Neural cell (in vitro differentiated cells): Measurements from ENCODE around the gene SUMO3. TPM values are rescaled to one million over a fixed set of nuclear protein-coding genes. Genes with fewer than 3 reads are reported as not detected.

ENCODE experiments used
- H2AFZ ChIP-seq: fragments of 200-600, 300-800 bp; sonication (generic), shearing (Covaris generic); 2 replicates; pipeline ENCODE4 v1.6.0; 2014; ENCODE audit warnings: low read depth, mild to moderate bottlenecking, antibody characterized with exemption, low read length, moderate library complexity
- H3F3A ChIP-seq: fragments of 200-600 bp; shearing (Covaris generic); 2 replicates; pipeline ENCODE4 v1.6.1; 2016; ENCODE audit warnings: mild to moderate bottlenecking, moderate library complexity, mixed read lengths, antibody characterized with exemption, low read length; ENCODE audit not compliant: insufficient read depth, poor library complexity, severe bottlenecking
- H3K27ac ChIP-seq: fragments of 200-600, 300-800 bp; sonication (generic), shearing (Covaris generic); 2 replicates; pipeline ENCODE4 v1.5.1; 2014; ENCODE audit warnings: mild to moderate bottlenecking, low read length, moderate library complexity
- H3K27me3 ChIP-seq: fragments of 300-800, 200-600 bp; sonication (generic), shearing (Covaris generic); 2 replicates; pipeline ENCODE4 v1.6.0; 2014; ENCODE audit warnings: mild to moderate bottlenecking, low read depth, low read length, moderate library complexity; ENCODE audit not compliant: insufficient read depth
- H3K36me3 ChIP-seq: fragments of 300-800, 200-600 bp; sonication (generic), shearing (Covaris generic); 2 replicates; pipeline ENCODE4 v1.5.1; 2014; ENCODE audit warnings: mild to moderate bottlenecking, antibody characterized with exemption, low read length, moderate library complexity; ENCODE audit not compliant: insufficient read depth
- H3K4me2 ChIP-seq: fragments of 300-800, 200-600 bp; sonication (generic), shearing (Covaris generic); 2 replicates; pipeline ENCODE4 v1.6.0; 2014; ENCODE audit warnings: mild to moderate bottlenecking, low read length
- H3K4me3 ChIP-seq: fragments of 300-800, 200-600 bp; sonication (generic), shearing (Covaris generic); 2 replicates; pipeline ENCODE4 v1.5.1; 2014; ENCODE audit warnings: mild to moderate bottlenecking, low read length, moderate library complexity
- H3K79me2 ChIP-seq: fragments of 200-600 bp; shearing (Covaris generic); replicated peaks from 2 replicates; pipeline ENCODE4 v1.6.0; 2014; ENCODE audit warnings: mild to moderate bottlenecking, low read length, moderate library complexity; ENCODE audit not compliant: insufficient read depth
- H3K9ac ChIP-seq: fragments of 300-800, 200-600 bp; sonication (generic), shearing (Covaris generic); 2 replicates; pipeline ENCODE4 v1.6.1; 2016; ENCODE audit warnings: mild to moderate bottlenecking, low read length, mixed read lengths
- H3K9me2 ChIP-seq: fragments of 200-600 bp; shearing (Covaris generic); 2 replicates; pipeline ENCODE4 v1.6.1; 2016; ENCODE audit warnings: mild to moderate bottlenecking, low read length, mixed read lengths; ENCODE audit not compliant: insufficient read depth
- H3K9me3 ChIP-seq: fragments of 200-600, 300-800 bp; sonication (generic), shearing (Covaris generic); 2 replicates; pipeline ENCODE4 v1.6.1; 2016; ENCODE audit warnings: mild to moderate bottlenecking, mixed run types, low read length, moderate library complexity, mixed read lengths
- H4K20me1 ChIP-seq: fragments of 200-600 bp; shearing (Covaris generic); 2 replicates; pipeline ENCODE4 v1.6.1; 2016; ENCODE audit warnings: mild to moderate bottlenecking, mixed run types; ENCODE audit not compliant: insufficient read depth
- EP300 ChIP-seq: fragments of 450-650 bp; conservative IDR thresholded peaks from 2 replicates; pipeline ENCODE4 v1.6.1; 2014; ENCODE audit warnings: antibody characterized with exemption, mild to moderate bottlenecking, moderate library complexity; ENCODE audit not compliant: poor library complexity, severe bottlenecking
- EZH2 ChIP-seq: fragments of 200-600, 300-800 bp; shearing (Covaris generic), sonication (generic); IDR thresholded peaks from 2 replicates; pipeline ENCODE4 v1.6.1; 2014; ENCODE audit warnings: antibody characterized with exemption, low read length, borderline replicate concordance, mild to moderate bottlenecking; ENCODE audit not compliant: insufficient read depth, poor library complexity, severe bottlenecking
- MXI1 ChIP-seq: fragments of 450-650 bp; conservative IDR thresholded peaks from 2 replicates; pipeline ENCODE4 v1.6.1; 2014; ENCODE audit warnings: antibody characterized with exemption, mild to moderate bottlenecking; ENCODE audit not compliant: poor library complexity, severe bottlenecking
- POLR2AphosphoS5 ChIP-seq: IDR thresholded peaks from 2 replicates; pipeline ENCODE4 v1.6.1; 2012
- RAD21 ChIP-seq: fragments of 450-650 bp; conservative IDR thresholded peaks from 2 replicates; pipeline ENCODE4 v1.6.1; 2014; ENCODE audit warnings: antibody characterized with exemption, mild to moderate bottlenecking, moderate library complexity
- SMC3 ChIP-seq: fragments of 450-650 bp; conservative IDR thresholded peaks from 2 replicates; pipeline ENCODE4 v1.6.1; 2014; ENCODE audit warnings: antibody characterized with exemption, mild to moderate bottlenecking, moderate library complexity; ENCODE audit not compliant: poor library complexity
- TAF1 ChIP-seq: IDR thresholded peaks from 2 replicates; pipeline ENCODE4 v1.6.1; 2012; ENCODE audit warnings: low read depth
- polyA plus RNA-seq: library from polyadenylated mRNA; depleted of rRNA; stranded (reverse); fragments of >200 nt; gene quantifications from 2 replicates; pipeline ENCODE4 v1.2.3, GENCODE V29; 2014
- TF ChIP-seq, protein P1 (sequence below): IDR thresholded peaks from 2 replicates; pipeline ENCODE4 v1.6.1; 2012; ENCODE audit warnings: borderline replicate concordance
- TF ChIP-seq, protein P2 (sequence below): fragments of 450-650 bp; IDR thresholded peaks from 2 replicates; pipeline ENCODE4 v1.5.1; 2014; ENCODE audit warnings: antibody characterized with exemption, mild to moderate bottlenecking, moderate library complexity; ENCODE audit not compliant: poor library complexity, severe bottlenecking

The SUMO3 gene
- polyA plus RNA-seq, 1 donor from 2014 or later, result 113 TPM

DNA sequence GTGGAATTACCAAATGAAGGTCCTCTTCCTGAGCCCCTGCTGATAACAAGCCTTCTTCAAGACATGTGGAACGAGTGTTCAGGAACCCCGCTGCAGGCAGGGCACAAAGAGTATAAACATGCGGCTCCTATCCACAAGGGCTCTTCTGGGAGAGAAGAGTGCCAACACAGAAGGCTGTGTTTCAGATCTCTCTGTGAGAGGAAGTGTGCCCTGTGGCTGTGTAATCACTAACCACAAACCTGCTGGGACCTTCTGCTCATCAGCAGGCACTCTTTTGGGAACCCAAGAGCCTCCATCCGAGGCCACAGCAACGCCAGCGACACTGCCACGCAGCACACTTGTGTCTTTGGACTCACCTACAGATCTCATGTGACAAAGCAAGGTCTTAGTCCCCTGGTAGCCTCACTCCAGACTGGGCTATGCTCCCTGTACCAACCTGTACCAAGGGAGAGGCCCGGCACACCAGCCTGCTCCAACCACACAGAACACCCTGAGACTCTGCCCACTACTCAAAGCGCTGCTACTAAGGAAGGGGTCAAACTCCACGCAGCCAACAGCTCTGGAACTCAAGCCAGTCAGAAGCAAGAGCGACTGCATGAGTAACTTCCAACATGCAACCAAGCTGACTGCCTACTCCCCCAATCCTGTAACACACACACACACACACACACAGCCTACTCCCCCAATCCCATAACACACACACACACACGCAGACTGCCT is 47.9 kb upstream of the SUMO3 start:
- Histone ChIP-seq H3K4me3 (no peak overlapping the region), H3K36me3 (no peaks in the 10 kb centered on the region), H3K9me3 (no peaks in the 10 kb centered on the region), H3K9ac (no peak overlapping the region), H3K4me2 (no peak overlapping the region), H3K9me2 (no peaks in the 10 kb centered on the region), H4K20me1 (peaks cover 58% of the 10 kb centered on the region), H2AFZ (no peak overlapping the region), H3K27ac (no peak overlapping the region), H3K79me2 (peaks cover 81% of the 10 kb centered on the region), H3K27me3 (no peaks in the 10 kb centered on the region), H3F3A (no peaks in the 10 kb centered on the region)
- no peak for TF ChIP-seq RAD21
- TF ChIP-seq EP300, result no peak
- TF ChIP-seq MXI1, result no peak
- TF ChIP-seq, protein P1, sequence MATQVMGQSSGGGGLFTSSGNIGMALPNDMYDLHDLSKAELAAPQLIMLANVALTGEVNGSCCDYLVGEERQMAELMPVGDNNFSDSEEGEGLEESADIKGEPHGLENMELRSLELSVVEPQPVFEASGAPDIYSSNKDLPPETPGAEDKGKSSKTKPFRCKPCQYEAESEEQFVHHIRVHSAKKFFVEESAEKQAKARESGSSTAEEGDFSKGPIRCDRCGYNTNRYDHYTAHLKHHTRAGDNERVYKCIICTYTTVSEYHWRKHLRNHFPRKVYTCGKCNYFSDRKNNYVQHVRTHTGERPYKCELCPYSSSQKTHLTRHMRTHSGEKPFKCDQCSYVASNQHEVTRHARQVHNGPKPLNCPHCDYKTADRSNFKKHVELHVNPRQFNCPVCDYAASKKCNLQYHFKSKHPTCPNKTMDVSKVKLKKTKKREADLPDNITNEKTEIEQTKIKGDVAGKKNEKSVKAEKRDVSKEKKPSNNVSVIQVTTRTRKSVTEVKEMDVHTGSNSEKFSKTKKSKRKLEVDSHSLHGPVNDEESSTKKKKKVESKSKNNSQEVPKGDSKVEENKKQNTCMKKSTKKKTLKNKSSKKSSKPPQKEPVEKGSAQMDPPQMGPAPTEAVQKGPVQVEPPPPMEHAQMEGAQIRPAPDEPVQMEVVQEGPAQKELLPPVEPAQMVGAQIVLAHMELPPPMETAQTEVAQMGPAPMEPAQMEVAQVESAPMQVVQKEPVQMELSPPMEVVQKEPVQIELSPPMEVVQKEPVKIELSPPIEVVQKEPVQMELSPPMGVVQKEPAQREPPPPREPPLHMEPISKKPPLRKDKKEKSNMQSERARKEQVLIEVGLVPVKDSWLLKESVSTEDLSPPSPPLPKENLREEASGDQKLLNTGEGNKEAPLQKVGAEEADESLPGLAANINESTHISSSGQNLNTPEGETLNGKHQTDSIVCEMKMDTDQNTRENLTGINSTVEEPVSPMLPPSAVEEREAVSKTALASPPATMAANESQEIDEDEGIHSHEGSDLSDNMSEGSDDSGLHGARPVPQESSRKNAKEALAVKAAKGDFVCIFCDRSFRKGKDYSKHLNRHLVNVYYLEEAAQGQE, result no peak
- TF ChIP-seq SMC3, result no peak
- no peak for TF ChIP-seq TAF1
- TF ChIP-seq, protein P2, sequence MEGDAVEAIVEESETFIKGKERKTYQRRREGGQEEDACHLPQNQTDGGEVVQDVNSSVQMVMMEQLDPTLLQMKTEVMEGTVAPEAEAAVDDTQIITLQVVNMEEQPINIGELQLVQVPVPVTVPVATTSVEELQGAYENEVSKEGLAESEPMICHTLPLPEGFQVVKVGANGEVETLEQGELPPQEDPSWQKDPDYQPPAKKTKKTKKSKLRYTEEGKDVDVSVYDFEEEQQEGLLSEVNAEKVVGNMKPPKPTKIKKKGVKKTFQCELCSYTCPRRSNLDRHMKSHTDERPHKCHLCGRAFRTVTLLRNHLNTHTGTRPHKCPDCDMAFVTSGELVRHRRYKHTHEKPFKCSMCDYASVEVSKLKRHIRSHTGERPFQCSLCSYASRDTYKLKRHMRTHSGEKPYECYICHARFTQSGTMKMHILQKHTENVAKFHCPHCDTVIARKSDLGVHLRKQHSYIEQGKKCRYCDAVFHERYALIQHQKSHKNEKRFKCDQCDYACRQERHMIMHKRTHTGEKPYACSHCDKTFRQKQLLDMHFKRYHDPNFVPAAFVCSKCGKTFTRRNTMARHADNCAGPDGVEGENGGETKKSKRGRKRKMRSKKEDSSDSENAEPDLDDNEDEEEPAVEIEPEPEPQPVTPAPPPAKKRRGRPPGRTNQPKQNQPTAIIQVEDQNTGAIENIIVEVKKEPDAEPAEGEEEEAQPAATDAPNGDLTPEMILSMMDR, result no peak
- no peak for TF ChIP-seq EZH2
- no peak for TF ChIP-seq POLR2AphosphoS5

DNA sequence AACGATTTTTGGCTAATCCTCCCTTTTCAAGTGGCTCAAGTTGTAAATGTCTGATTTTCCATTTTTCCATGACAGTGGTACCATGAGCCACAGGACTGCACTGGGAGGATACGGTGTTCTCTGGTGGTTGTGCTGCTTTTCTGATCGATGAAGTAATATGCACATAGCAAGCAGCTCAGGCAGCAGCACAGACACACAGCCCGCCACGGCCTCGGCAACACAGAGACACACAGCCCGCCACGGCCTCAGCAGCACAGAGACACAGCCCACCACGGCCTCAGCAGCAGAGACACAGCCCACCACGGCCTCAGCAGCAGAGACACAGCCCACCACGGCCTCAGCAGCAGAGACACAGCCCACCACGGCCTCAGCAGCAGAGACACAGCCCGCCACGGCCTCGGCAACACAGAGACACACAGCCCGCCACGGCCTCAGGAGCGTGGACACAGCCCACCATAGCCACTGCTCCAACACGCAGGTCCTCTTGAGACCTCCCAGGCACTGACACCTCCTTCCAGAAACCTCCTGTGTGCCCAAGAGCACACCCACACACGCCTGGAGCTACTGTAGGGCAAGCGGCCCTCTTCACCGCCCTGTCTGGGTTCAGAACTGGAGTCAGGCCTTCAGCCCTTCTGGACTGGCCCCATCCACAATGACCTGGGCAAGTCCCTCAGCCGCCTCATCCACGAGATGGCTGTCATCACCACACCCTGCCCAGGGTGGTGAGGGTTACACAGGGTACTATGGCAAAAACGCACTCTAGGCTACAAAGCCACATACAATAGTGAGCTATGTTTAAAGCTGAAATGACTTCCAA is 45.2 kb upstream of the SUMO3 start:
- Histone ChIP-seq H3K4me3 (no peak overlapping the region), H3K36me3 (no peaks in the 10 kb centered on the region), H4K20me1 (peaks cover 46% of the 10 kb centered on the region), H3K27ac (no peak overlapping the region), H3F3A (no peaks in the 10 kb centered on the region), H2AFZ (no peak overlapping the region), H3K79me2 (peaks cover 62% of the 10 kb centered on the region), H3K4me2 (no peak overlapping the region), H3K9ac (no peak overlapping the region), H3K9me2 (no peaks in the 10 kb centered on the region), H3K9me3 (no peaks in the 10 kb centered on the region), H3K27me3 (no peaks in the 10 kb centered on the region)
- TF ChIP-seq, protein P2, result no peak
- no peak for TF ChIP-seq SMC3
- TF ChIP-seq RAD21, result no peak
- TF ChIP-seq EP300, result no peak
- no peak for TF ChIP-seq POLR2AphosphoS5
- no peak for TF ChIP-seq EZH2
